NCI-H226 (cell line): ENCODE measurements around the gene MLPH.
A peak's percentile ranks its signal among the peaks of the same experiment; 100 is the strongest.
"Not testable (repeated sequence)": the region's sequence is repeated elsewhere in the genome, so short reads cannot be mapped to it uniquely, and the experiment has no call there.

Experiments
- DNase-seq: peaks from one replicate; pipeline ENCODE4 v3.0.0-alpha.2; 2015

MLPH gene

DNA sequence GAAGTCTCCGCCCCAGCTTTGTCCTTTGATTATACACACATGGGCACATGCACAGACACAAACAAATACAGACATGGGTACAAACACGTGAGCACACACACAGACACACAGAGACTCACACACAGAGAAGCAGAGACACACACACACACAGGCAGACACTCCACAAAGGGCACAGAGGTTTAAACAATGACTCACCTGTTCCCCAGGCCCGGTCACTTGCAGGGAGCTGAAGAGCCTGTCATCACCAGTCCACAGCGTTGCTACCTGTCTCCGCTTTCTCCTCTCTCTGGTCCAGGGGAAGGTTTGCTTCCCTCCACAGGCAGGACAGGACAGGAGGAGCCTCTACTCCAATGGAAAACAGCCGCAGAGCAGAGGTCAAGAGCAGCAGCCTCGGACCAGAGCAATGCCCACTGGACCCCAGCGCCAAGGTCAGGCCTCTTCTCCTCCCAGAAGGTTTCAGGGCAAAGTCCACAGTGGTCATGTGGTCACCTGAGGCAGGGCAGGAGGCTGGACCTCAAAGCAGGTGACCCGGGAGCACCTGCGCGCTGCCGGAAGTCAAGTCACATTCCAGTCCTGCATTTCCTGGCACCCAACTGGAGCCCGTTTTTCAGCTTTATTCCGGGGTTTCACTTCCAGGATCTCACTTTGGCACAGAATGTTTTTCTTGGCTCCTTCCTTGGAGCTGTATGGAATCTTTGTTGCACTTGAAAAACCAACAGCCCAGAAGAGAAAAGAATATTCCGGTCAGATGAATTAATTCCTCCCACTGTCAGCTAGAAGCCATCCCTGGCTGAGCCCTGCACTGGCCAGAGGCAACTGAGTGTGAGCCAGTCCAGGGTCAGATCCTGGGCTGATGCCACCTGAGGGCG lies 103.5 kb downstream of the MLPH start, which contains the start of gene RAB17:
Gene RAB17 (minus strand): TSS at position 463 of the 869 bp plus-strand sequence. CDS start 4,580 bp downstream, outside the sequence.
- peak; percentile 67 for DNase-seq

DNA sequence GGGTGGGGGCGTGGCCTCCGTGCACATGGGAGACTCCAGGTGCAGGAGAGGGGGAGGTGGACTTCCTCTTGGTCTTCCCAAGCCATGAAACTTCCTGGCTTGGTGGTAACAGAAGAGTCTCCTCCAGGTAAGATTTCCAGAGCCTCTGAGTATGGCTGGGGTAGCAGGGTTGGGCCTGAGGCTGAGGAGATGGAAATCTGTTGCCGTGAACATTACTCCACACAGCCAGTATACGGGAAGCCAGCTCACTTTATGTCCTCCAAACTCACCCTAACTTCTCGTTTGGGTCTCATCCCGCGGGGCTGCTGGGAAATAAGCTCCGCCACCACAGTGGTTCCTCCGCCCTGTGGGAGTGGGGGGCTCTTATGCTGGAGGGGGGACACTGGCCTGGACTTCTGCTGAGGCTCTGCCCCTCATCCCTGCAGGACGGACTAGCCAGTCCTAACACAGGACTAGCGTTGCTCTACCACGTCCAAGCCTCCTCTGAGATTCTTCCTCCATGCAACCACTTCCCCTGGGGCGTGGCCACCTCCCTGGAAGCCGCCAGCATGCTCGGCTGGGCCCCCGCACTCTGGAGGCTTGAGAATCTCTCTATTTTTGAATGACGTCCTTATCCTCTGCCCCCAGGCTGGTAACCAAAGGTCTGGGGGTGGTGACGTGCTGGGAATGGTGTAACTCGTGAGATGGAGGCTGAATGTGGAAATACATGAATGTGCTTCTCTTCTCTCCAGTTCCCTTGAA lies 104.3 kb downstream of the MLPH start:
- DNase-seq, result peak; percentile 87

DNA sequence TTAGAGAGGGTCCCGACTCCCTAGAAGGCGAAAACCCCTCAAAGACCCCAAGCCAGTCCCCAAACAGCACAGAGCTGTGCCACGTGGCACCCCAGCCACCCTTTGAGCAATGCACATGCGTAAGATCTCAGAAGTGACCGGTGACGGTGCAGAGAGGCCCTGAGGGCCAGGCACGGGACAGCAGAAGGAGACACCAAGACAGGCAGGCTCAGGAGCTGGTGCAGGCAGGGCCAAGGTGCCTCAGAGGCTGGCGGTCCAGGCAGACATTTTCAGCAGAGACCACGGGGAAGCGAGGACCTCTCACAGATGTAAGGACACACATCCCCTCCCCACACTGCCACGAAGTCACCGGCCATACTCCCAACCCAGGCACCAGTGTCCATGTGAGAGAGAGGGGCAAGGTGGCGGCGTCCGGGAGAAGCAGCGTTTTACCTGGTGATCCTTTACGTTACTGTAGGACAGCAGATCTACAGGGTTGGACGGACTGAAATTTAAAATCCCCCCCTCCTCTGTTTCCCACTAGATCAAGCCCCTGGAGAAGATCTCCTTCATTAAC lies 105.5 kb downstream of the MLPH start:
- DNase-seq, result no peak

DNA sequence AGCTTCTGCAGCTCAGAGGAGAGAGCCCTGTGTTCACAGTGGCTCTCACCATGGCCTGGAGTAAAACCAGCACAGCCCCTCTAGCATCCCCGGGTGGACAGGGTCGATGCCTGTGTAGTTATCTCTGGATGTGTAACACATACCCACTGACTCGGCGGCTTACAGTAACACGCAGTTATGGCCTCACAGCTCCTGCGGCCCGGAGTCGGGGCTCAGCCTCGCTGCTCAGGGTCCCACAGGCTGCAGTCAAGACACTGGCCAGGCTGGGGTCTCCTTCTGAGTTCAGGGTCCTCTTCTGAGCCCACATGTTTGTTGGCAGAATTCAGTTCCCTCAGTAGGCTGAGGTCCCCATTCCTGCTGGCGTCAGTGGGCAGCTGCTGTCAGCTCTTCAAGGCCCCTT lies 106.0 kb downstream of the MLPH start:
- DNase-seq, result no peak

DNA sequence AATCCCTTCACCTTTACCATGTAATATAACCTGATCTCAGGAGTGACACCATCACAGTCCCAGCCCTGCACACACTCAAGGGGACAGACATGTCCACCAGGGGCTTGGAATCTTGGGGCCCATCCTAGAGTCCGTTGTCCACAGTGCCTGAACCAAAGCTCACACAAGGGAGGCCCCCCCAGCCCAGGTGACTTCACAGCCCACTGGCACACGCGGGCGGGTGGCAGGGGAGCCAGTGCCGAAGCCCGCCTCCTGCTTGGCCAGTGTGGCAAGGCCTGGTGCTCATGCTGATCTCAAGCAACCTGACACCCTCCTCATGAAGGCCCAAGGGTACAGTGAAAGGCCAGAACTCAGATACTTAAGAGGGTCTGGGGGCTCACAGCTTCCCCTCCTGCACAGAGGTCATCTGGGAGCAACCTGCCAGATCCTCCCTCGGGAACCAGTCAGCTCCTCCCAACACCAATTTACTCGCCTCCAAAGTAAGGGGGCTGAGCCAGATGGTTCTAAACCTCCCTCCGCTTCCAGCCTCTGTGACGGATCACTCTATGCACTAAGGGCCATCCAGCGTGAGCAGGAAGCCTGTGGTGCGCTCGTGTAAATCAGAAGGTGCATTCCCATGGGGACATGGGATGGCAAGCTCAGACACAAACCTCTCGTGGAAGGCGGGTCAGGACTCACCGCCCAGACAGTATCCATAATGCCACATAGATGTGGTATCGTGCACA lies 106.7 kb downstream of the MLPH start:
- no peak for DNase-seq

DNA sequence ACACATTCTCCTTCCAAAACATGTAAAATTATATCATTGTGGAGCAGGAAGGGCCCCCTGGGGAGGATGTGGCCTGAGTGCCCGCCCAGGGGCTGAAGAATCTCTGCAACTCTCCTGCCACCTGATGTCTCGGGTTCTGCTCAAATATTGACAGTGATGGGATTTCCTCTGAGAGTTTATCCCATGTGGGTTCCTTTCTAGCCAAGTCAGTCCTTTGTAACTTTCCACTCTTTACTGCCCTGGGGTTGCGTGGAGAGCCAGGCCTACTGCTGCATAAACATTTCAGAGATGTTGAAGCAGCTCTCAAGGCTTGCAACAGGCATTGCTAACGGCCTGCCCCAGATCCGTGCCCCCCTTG lies 107.4 kb downstream of the MLPH start:
- peak; percentile 87 for DNase-seq

DNA sequence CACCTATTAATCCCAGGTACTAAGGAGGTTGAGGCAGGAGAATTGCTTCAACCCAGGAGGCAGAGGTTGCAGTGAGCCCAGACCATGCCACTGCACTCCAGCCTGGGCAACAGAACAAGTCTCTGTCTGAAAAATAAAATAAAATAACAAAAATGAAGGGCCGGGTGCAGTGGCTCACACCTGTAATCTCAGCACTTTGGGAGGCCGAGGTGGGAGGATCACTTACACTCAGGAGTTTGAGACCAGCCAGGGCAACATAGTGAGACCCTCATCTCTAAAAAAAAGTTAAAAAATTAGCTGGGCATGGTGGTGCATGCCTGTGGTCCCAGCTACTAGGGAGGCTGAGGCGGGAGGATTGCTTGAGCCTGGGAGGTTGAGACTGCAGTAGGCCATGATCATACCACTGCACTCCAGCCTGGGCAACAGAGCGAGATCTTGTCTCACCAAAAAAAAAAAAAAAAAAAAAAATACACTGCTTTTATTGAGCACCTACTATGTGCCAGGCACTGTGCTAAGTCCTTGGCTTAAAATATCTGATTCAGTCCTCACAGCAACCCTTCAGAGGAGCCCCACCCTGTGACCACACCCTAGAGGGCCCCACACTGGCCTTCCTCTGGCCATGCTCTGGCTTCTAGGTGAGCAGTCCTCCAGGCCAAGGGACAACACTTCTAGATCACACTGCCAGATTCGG lies 108.9 kb downstream of the MLPH start:
- DNase-seq, result not testable (repeated sequence)

DNA sequence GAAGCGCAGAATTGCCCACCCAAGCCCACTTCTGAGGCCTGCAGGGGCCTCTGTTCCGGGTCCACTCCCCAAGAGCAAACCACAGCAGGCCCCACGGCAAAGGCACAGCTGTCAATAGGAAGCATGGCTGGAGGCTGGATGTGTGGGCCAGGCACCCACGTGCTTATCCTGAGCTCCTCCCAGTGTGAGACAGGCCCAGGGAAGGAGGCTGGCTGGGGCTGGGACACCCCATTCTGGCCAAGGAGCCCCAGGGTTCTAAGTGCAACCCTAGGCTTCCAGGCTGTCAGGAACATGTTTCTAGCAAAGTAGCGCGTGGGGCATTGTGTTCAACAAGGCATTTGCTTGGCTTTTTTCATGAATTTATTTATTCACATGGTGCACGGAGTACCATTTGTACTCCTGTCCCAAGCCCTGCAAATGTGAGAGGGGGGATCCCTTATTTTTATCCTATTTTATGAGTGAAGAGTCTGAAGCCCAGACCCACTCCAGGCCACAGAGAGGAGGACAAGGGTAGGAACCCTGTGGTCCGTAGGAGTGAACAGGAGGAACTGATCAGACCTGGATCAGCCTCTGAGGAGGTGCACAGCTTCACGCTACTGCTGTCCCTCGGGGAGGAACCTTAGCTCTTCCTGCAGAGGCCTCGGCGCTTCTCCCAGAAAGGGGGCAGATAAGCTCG lies 109.6 kb downstream of the MLPH start:
- DNase-seq, result no peak

DNA sequence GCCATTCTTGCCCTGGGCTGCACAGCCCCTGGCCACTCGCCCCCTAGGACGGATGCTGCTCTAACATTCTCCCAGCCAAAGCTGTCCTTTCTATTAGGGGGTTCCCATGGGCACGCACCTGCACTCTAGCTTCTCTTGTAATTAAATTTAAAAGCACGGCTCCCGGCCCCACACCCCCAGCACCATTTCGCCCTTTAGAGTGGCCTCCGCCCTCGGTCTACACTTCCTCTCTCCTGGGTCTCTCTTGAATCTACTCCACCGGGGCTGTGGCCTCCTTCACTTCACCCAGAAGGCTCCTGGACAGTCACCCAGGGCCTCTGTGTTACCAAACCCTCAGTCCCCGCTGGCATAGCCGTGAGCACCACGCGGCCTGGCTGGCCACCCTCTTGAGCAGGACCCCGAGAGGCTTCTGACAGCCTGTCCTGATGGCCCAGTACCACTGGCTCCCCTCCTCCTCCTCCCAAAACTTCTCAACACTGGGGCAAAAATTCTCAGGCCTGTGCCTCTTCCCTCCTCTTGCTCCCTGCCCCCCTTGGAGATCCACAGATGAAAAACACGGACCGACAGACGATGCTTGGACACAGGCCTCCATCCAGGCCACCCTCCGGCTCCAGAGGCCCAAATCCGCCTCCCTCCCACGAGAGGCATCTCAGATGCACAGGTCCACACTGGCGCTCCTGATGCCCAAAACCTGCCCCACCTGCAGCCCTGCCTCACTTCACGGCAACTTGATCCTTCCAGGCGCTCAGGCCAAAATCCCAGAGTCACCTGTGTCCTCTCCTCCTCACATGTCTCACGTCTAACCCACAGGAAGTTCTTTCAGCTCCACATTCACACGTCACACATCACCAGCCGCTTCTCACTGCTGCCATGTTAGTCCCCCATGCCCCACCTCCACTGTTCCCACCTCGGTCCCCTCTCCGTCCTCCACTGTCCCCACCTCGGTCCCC lies 110.4 kb downstream of the MLPH start:
- no peak for DNase-seq

DNA sequence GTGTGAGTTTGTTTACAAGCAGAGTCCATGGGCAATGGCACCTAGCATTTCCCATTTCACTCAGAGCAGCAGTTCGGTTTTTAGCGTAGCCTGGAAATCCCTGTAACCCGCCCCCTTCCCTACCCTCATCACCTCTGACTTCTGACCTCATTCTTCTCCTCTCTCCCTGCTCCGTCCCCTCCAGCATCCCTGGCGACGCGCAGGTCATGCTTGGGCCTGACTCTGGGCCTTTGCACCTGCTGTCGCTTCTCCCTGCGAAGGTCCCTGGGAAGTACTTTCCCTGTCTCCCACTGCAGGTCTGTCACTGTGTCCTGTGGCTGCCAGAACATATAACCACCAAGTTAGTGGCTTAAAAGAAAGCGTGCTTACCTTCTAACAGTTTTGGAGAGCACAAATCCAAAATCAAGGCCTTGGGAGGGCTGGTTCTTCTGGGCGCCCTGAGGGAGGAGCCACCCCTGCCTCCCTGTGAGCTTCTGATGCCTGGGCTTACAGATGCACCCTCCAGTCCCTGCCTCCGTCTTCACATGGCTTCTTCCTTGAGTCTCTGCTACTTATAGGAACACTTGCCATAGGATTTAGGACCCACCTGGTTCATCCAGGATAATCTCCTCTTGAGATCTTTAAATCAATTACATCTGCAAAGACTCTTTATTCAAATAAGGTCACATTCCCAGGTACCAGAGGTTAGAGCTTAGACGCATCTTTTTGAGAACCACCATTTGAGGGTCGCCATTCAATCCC lies 111.6 kb downstream of the MLPH start:
- DNase-seq, result no peak

DNA sequence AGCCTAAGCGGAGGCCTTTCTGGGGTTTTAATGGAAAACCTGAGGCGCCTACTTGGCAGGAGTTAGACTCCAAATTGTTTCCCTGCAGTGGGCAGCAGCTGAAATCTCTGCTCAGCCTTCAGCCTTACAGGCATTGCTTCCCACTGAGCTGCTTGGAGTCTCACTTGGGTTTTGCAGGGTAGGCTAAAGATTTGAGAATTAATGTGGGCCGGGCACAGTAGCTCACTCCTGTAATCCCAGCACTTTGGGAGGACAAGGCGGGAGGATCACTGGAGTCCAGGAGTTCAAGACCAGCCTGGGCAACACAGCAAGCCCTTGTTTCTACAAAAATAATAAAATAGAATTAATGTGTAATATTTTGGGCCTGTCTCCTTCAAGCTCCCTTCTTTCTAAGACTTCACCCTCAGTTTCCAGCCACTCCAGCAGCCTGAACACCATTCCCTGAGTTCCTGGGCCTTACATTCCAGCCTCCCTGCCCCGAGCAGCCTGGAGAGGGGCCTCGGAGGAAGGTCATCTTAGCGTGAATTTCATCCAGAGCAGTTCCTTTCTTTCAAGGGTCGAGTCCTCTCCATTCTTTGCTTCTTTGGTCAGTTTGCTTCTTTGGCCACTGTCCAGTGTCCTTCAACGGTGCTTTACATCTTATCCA lies 112.5 kb downstream of the MLPH start:
- DNase-seq, result no peak

DNA sequence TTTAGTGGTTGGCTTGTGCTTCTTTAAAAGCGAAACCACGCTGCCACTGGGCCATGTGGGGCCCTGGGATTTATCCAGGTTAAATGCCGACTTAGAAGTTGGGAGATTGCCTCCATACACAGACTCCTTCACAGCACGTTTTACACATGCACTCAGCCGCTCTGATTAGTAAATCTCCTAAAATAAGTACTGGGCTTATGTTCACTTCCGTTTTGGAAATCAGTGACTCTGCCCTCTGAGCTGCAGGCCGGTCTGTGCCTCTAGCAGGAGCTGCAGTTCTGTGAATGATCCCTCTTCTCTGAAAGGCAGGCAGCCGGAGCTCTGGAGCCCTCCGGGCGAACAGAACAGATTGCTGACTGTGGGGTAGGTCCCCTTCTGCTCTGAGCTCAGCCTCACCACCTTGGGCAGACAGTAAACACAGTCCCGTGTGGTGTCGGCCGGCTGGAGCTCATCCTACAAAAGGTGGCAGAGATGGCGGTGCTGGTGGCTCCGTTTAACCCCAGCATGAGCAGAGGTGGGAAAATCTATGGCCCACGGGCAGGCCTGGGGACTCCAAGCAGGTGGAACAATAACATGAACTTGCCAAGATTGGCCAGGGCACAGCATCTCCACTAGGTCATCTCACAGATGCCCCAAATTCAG lies 113.3 kb downstream of the MLPH start:
- DNase-seq, result no peak

DNA sequence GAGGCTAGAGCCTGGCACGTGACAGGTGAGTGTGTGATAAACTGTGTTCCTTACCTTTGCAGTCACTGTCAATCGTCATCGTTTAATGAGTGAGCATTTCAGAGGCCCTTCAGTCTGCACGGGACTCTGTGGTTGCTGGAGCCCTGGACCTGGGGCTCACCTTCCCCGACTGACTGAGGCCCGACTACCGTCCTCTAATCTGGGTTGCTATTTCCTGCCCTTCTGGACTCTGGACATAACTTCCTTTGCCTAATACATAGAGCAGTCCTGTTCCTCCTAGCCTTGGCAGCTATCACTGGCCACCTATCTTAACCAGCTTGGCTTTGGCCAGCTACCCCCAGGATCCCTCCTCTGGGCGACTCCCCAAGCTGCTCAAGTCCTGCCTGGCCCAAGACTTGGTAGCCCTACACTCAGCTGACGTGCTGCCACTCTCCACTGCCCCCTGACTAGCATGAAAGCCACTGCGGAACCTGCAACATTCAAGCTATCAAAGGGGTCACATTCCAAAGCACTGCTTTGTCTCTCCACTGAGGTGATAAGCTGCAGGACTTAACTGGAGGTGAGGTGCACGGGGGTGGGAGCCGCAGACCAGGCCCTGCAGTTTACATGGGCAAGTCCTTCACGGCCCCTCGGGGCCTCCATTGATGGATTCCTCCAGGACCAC lies 114.5 kb downstream of the MLPH start:
- DNase-seq, result no peak

DNA sequence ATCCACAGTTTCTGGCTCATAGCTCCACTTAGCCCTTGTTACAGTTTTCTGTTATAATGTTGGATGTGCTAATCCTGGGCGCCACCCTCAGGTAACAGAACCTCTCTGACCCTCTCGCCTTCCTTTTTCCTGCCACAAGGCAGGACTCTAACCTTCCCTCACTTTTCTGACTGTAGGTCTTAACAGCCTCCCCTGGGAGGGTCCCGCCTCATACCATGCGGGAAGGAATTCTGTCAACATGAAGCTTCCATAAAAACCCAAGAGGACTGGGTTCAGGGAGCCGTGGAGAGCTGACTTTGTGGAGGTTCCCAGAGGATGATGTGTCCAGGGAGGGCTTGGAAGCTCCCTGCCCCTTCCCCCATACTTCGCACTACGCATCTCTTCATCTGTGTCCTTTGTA lies 115.4 kb downstream of the MLPH start:
- no peak for DNase-seq

DNA sequence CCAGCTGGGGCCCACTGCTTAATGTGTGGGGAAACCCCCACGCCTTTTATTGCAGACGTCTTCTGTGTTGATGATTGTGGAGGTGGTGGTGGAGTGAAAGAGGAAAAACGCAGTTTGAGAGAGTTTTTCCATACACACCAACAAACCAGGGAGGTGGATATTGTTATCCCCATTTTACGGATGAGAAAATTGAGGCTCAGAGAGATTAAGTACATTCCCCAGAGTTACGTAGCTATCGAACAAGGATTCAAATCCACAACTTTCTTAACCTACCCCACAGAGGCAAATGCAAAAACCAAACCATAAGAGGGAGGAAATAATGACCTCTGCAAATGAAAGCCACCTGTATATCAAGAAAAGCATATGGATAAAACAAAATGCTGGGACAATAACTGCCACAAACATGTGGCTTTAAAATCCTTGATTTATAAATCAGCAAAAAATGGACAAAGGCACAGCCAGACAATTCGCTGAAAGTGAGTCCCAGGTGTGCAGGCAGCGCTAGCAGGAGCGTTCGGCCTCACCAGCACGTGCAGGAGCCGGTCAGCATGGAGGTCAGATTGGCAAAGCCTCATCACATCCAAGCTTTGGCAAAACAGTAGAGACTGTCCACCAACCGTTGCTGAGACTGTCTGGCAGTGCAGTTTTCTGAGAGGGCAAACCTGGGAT lies 116.1 kb downstream of the MLPH start:
- DNase-seq, result no peak

DNA sequence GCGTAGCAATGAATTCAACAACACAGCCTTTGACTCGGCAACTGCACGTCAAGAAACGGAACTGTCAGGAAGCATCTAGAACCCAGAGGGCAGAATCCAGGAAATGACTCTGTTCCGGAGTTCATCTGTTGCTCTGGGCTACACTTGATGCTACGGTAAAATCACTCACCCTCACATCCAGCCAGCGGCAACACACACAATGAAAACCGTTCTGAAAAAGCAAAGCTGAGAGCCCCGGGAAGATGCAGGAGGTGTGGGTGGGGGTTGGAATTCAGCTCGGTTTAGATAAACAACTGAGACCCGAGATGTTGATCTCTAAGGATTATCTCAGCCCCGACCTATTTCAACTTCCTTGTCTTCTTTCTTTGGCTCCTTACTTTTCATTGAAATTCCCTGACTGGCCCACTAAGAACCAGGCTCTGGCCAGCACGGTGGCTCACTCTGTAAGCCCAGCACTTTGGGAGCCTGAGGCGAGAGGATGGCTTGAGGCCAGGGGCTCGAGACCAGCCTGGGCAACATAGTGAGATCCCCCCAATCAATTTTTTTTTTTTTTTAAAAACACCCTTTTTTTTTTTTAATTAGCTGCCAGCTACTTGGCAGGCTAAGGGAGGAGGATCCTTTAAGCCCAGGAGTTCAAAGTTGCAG lies 116.8 kb downstream of the MLPH start:
- peak; percentile 20 for DNase-seq

DNA sequence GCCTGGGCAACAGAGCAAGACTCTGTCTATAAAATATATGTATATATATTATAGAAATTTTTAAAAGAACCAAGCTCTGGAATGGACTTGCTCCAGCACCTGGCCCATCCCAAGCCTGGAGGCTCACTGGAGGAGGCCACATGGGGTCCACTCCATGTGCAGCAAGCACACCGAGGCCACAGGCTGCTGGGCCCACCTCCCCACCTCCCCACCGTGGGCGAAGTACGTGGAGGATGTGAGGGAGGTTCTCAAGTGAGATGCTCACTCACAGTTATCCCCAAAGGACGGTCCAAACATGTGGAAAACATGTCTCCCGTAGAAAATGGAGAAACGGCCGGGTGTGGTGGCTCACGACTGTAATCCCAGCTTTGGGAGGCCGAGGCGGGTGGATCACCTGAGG lies 117.3 kb downstream of the MLPH start:
- no peak for DNase-seq
